ENCODE results near the gene FSTL5.

The FSTL5 gene

DNA sequence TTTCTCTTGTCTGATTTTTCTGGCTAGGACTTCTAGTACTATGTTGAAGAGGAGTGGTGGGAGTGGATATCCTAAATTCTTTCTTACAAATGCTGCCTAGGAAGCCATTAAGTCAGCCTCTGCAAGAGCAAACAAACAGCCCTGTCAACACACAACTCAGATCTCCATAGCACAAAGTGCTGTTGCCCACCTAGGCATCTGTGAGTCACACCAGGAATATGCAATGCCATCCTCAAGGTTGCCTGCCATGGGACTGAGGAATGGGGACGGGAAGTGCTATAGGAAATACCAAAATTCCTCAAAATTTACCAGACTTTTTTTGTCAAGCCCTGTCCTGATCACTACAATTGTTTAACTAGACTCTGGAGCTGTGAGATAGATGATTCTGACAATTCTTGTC, 466.9 kb downstream of the FSTL5 start:
- no peak for DNase-seq

DNA sequence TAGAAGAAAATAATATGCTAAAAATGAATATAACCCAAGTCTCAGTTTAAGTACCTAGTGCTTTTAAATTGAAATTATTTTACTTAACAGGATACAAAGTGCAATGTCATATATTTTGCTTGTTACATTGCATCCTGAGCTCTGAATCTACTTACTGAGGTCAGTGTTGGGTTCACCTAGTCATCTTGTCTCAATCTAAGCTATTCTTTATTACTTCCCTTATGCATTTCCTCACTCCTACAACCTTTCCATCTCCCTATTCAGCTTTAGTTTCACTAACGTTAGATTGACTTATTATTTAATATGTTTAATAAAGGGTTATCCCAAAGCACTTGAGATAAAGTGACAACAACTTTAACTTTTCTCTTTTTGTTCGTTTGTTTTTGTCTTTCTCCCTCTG, 483.7 kb downstream of the FSTL5 start:
- DNase-seq, result no peak

DNA sequence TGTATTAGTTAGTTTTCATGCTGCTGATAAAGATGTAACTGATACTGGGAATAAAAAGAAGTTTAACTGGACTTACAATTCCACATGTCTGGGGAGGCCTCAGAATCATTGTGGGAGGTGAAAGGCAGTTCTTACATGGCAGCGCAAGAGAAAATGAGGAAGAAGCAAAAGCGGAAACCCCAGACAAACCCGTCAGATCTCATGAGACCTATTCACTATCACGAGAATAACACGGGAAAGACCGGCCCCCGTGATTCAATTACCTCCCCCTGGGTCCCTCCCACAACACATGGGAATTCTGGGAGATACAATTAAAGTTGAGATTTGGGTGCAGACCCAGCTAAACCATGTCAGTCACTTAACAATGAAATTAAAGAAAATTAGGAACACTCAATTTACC, 499.1 kb downstream of the FSTL5 start:
- no peak for DNase-seq

DNA sequence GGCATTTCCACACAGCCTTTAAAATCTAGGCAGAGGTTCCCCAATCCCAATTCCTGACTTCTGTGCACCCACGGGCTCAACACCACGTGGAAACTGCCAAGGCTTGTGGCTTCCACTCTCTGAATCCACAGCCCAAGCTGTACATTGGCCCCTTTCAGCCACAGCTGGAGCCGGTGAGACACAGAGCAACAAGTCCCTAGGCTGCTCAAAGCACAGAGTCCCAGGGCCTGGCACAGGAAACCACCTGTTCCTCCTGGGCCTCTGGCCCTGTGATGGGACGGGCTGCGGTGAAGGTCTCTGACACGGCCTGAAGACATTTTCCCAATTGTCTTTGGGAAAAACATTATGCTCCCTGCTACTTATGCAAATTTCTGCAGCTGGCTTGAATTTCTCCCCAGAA, 500.0 kb downstream of the FSTL5 start:
- DNase-seq, result no peak

DNA sequence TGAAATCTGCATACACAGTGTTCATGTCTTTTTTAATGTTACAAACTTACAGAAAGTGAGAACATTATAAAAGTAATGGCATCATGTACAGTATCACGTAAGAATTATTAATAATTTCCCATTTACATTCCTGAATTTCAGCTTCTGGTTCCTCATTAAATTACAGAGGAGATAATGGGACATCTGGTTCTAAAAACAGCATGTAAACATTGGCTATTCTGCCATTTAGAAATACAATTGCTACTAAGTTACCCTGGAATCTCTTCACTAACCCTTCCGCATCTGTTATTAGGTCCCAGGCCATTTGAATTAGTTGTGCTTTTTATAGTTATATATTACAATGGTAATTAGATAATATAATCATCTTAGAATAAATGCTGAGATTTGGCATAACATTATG, 505.1 kb downstream of the FSTL5 start:
- no peak for DNase-seq

DNA sequence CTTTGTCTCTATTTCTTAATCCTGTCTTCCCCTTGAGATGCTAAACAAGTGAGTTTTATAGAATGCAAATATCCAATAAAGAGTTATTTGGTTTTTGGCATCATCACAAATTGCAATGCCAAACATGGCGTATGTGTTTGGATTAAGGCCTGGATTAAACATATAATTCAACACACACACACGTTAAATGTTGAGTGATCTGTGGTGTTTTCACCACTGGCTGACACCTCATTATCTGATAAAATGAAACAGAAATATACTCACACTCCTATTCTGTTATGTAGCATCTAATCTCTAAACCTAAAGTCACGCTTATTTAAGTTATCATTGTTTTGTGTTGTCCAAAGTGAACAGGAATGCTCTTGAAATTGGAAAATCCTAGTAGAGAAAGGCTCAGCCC, 506.2 kb downstream of the FSTL5 start:
- no peak for DNase-seq

DNA sequence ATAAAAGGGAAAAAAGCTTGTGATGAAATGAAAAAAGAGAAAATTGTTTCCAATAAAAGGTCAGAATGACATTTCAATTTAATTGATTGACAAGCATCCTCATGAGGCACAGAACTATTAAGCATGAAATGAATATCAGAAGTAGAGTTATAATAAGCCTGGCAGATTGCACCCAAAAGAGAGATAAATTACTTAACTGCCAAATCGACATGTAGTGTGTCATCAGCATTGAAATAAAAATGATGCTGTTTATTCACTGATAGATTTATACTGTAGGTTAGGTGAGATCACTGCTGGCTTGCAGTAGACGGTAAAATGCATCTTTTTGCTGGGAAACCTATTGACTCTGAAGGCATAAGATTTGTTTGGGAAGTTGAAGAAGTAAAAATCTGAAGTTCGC, 507.2 kb downstream of the FSTL5 start:
- DNase-seq, result no peak

DNA sequence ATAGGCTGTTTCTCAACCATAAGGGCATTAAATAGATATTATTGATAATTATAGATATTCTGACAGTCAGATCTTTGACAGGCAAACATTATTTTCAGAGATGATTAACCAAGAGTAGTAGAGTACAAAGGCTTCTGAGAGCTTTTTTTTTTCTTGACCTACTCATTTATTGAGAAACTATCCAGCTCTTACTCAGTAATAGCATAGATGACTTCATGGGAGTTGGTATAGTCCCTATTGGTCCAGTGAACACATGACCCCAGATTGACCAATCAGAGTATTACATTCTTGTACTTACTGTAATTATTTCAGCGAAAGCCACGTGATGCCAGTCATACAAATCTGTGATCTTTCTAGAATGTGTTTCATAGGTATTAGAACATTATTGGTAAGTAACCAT, 508.7 kb downstream of the FSTL5 start:
- DNase-seq, result no peak

DNA sequence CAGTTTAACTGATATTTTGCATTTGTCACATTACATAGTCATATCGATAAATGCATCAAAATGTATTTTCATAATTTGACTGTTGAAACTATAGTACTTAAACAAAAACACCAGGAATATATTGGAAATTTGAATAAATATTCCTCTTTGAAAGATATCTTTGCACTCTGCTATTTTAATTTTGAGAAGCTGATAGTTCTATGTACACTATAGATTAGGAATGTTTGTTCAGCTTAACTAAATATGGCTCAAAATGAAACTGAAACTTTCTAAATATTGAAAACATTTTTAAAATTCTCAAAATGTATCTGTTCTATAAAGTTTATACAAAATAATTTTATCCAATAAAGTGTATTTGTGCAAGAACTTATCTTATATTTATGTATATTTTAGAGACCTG, 510.1 kb downstream of the FSTL5 start:
- no peak for DNase-seq

DNA sequence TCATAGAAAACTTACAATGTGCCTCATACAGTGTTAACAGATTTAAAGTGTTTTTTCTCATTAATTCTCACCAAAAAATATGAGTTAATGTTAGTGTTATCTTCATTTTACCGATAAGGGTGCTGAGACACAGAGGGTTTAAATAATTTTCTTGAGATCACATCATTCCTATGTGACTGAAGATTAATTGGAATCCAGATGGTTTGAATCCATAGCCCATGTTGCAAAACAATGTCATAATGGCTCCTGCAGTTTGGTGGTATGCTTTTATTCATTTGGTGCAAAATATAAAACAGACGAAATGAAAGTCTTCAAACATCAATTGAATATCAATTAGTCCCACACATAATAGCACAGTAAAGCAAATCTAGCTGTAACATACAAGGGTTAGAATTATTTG, 512.2 kb downstream of the FSTL5 start:
- DNase-seq, result no peak

DNA sequence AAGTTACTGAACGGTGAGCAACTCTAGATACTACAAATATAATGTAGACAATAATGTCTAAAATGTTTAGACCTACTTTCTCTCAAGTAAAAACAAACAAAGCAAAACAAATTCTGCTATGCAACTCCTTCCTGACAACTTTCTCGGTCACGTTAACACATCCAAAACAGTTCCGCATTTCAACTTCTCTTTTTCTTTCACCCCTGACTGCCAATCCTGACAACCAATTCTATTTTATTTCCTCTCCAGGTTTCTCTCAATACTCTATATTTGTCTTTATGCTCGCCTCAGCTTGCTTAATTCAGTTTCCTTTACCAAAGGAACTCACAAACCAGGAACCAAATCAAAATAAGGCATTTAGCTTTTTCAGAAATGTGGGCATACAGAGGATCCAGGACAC, 513.0 kb downstream of the FSTL5 start:
- no peak for DNase-seq

DNA sequence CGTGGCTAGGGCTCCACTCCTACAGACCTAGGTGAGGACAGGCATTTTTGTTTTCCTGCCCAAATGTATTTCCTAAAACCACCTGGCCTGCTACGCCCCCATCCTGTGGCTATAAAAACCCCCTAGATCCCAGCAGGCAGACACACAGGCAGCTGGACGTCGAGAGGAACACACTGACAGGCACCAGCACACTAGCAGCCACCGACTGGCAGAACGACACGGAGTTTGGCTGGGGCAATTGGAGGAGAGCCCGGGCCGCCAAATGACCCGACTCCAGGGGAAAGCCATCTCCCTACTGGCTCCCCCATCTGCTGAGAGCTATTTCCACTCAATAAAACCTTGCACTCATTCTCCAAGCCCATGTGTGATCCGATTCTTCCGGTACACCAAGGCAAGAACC, 516.0 kb downstream of the FSTL5 start:
- DNase-seq, result no peak

DNA sequence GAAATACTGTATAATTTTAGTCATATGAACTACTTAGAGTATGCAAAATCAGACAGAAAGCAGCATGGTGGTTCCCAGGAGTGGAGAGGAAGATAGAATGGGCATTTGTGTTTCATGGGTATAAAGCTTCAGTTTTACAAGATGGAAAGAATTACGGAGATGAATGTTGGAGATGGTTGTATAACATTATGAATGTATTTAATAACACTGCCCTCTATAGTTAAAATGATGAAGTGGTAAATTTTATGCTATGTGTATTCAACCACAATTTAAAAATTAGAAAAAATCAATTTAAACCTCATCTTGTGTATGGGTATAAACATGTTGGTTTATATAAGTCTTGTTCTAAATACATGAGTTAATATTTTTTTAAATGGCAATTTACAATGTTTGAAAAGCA, 521.1 kb downstream of the FSTL5 start:
- no peak for DNase-seq

DNA sequence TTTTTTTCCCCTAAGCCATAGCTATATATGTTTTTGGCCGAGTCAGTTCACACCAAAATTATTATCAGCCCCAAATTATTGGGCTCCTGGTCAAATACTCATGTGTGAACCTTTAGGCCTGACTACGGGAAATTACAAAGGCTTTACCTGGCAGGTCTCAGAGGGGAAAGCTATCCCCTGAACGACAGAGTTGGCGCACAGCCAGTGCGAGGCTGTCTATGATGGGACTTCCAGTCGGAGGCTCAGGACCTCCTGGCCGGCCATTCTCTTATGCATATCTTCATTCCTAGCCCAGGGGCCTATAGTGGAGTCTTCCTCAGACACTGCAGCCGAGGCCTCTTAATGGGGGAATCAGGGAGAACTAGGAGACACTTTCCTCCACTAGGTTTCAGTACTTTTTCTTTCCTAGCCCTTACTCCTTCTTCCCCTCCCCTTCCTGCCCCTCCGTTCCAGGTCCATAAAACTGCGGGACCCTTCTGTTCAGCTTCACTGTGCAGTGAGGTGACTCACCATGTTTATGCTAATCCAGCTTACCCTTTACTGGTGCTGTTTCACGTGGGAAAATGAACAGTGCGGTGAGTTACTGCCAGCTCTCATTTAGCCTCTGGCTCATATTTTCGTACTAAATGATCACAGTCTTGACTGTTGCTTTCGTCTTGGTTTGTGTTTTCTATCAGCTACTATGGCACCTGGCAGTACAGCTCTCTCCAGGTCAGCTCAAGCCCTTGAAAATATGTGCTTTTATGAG, 533.9 kb downstream of the FSTL5 start:
- DNase-seq, result no peak

DNA sequence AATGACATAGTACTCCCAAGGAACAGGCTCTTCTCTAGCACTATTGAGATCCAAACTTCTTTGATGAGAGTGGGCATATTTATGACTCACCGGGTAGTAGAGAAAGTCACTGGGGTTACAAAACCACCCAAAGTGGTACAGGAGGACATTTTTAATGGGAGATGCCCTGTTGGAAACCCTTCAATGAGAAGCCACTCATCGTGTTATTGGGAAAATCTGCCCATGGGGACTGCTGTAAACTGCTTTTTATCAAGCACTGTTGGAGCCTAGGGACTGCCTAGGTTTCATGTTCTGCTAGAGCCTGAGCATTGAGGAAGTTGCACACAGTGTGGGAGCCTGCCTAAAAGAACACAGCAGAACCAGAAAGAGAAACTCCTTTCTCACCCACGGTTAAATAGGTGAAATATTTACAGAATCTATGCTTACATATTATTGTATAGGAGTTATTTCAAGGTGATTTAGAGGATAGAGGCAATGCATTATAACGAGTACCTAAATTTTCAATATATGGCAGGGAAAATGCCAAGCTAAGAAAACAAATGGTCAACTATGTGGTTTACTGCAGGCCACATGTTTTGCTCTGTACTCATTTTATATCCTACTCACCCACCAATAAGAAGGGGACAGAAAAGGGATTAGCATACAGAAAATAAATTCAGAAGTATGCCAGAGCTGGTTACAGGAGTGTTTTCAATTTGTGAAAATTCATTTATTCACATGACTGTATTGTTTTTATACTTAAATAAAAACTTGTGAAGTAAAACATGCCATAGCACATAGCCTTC, 559.1 kb downstream of the FSTL5 start:
- no peak for DNase-seq

DNA sequence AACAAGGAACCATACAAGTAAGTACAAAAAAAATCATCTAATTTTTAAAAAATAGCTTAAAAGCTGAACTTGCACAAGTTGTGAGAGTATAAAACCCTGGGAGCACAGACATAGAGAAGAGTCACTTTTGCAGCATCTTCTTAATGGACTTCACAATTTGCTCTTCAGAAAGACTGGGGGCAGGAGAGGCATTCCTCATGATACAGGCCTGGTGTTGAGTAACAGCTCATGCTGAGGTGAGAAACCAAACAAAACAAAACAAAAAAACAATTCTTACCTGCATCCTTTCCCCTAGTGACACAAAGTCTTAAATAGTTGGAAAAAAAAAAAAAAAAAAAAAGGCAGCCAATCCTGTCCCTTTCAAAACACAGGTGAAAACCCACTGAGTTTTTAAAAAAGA, 562.8 kb downstream of the FSTL5 start:
- DNase-seq, result no peak

DNA sequence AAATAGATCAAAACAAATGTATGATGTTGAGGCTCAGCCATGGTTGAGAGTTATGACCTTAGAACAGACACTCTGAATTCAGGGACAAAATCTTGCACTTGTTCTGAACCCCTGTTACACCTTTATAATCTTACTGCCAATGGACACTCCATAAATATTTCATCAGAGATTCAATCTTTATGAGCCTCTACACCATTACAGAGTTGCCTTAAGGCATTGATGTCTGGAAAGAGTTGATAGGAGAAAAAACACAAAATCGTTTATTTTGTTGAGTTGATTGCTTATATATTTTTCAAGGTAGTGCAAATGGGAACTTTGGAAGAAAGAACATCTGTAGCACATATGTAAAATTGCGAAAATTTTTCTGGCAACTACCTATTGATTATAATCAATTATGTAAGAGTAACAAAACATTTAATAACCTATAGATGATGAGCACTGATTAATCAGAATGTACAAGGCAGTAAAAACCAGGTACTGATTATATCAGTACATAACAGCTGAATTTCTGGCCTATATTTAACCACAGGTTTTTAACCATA, 568.5 kb downstream of the FSTL5 start:
- DNase-seq, result no peak

DNA sequence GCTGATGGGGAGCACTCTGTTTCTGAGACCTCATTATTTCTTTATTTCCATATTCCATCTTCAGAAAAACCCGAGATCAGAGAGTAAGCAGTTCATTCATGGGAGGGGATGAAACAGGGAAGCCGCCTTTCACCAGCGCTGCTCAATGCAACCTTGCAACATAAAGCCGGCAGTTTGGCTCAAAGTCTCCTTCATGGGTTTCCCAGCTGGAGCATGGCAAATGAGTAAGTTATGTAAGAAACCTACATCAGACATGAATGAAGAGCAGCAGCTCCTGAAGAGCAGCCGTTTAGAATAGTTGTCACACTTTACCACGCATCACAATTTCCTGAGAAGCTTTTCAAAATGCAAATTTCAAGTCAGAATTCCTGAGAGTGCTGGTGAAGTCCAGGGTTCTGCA, 578.8 kb downstream of the FSTL5 start:
- DNase-seq, result no peak

DNA sequence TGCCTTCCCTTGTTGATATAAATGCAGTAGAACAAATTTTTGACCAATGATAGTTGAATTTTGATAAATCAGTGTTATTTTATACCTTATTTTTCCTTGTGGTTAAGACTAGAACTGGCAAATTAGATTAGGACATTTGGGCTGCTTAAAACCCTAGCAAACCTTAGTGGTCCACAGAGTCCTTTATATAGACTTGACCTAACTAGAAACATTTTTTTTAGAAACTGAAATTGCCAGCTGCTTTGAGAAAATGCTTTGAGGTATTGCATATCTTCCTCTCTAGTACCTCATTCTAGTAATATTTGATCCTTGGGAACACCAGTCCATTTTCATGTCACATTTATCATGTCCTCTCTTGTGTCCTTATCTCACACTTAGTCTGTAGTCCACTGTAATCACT, 580.3 kb downstream of the FSTL5 start:
- no peak for DNase-seq

DNA sequence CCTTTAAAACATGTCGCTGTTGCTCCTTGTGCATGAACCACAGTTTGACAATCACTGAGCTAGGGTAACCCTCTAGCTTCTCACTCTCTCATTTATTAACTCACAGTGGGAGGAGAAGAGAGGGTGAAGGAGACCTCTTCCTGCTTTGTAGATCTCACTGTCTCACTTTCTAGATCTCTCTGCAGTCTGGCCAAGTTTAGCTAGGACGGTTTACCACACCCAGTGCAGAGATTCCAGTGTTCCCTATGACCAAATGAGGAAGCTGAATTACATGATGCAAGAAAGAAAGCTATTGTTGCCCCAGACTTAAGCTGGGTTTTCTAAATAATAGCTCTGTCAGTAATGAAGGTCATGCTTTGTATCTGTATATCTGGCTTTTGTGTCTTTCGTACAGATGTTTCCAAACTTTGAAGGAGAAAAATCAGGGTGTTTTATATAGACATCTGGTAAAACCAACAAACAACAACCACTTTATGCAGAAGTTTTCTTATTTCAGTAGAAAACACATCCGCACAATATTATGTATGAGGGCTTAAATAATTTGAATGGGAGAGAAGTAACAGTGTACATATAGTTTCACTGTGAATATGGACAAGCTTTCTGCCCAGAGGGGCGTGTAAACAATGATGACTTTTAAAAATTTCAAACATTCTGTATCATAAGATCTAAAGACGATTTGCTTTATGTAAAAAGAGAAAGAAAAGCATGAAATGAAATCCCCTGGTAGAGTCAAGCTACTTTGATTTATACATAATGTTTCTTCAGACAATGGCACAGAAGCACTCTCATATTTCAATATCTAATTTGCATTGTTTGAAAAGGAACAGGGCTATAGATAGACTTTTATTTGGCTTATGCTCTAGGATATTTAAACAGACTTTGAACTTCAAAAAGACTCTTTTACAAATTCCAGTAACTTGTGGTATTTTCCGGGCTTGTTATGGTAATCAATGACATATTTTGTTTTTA, 582.3 kb downstream of the FSTL5 start:
- DNase-seq, result no peak

DNA sequence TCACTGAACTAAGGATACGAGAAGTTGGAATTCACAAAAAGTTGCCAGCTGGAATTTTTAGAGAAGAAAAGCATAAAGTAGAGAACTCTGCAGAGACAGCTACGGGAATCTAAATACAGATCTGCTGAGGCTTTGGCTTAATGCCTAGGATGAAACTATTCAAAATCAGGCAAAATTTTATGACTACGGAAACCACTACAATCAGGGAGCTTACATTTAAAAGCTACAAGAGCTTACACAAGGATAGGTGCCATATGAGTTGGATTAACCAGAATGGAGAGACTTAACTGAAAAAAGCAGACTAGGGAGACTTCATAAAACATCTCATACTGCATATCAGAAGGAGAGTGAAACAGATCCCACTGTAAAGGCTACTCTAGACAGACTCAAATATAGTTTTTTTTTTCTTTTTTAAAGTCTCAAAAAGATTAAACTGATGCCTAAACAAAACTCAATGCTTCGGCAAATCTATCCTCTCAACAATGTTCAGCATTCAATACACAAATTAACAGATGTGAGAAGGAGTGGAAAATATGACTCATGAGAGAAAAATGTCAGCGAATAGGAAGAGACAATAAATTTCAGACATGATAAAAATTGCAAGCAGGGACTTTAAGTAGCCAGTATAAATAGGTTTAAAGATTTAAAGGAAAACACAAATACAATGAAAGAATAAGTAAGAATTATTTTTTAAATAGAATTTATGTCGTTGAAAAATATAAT, 586.1 kb downstream of the FSTL5 start:
- no peak for DNase-seq

DNA sequence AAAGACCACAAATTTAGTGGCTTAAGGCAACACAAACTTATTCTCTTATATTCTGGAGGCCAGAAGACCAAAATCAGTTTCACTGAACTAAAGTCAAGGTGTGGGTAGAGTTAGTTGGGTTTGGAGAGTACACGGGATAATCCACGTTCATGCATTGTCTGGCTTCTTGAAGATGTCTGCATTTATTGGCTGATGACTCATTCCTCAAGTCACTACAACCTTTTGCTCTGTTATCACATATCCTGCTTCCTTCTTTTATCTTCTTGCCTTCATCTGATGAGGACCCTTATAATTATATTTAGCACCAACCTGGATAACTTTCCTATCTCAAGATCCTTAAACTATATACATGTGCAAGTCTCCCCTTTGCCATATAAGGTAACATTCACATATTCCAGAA, 590.0 kb downstream of the FSTL5 start:
- DNase-seq, result no peak

Data from CD4-positive, alpha-beta T cell treated with Interleukin-1 beta for 1 hour (primary cell).